Measurements from ENCODE around the gene PDSS1. TPM values are rescaled to one million over a fixed set of nuclear protein-coding genes. Genes with fewer than 3 reads are reported as not detected.

The PDSS1 gene
- polyA plus RNA-seq, 1 of the 3 experiments (the other 2 are of a cell fraction) = 14.9 TPM

GRCh38 chr10:26737730-26738129 is 40.2 kb downstream of the PDSS1 start:
- no peak overlapping the region for H3K4me3 ChIP-seq (ENCODE audit: low read depth in 2 of 2, low read length in 1 of 2)
- H4K20me1 ChIP-seq (ENCODE audit: insufficient read depth) = no peaks in the 10 kb centered on the region
- no peaks in the 10 kb centered on the region for H3K27me3 ChIP-seq (ENCODE audit: insufficient read depth)
- H3K36me3 ChIP-seq (replicated peaks in 1 of 2; ENCODE audit: control insufficient read depth in 1 of 2, insufficient read depth in 2 of 2, low read length in 1 of 2) = peaks cover 23 to 59% of the 10 kb centered on the region in 2 experiments
- H3K27ac ChIP-seq (ENCODE audit: low read depth in 2 of 2, low read length in 1 of 2) = no peak overlapping the region
- H3K9me2 ChIP-seq = no peaks in the 10 kb centered on the region
- no peak overlapping the region for H3K9ac ChIP-seq
- TF ChIP-seq FOXM1 (IDR thresholded peaks at IDR 0.05; ENCODE audit: low read depth) (no peak), CHD2 (IDR thresholded peaks at IDR 0.05; ENCODE audit: low read length, partially characterized antibody) (no peak), ELF1 (IDR thresholded peaks at IDR 0.05) (no peak), JUND (IDR thresholded peaks at IDR 0.05) (no peak), FOSL2 (IDR thresholded peaks at IDR 0.05; ENCODE audit: borderline replicate concordance, low read depth) (no peak), SMC3 (IDR thresholded peaks at IDR 0.05; ENCODE audit: low read depth, low read length) (no peak), RFX5 (IDR thresholded peaks at IDR 0.05; ENCODE audit: low read length) (no peak), SIN3A (IDR thresholded peaks at IDR 0.05; ENCODE audit: borderline replicate concordance, low read depth, low read length) (no peak), NFIC (IDR thresholded peaks at IDR 0.05; ENCODE audit: borderline replicate concordance) (no peak), EZH2phosphoT487 (IDR thresholded peaks at IDR 0.05; ENCODE audit: borderline replicate concordance, low read depth) (no peak), TAF1 (IDR thresholded peaks at IDR 0.05; ENCODE audit: borderline replicate concordance, low read depth, low read length) (no peak), TCF12 (IDR thresholded peaks at IDR 0.05) (no peak), MEF2A (IDR thresholded peaks at IDR 0.05; ENCODE audit: borderline replicate concordance, low read depth) (no peak), POLR2AphosphoS5 (IDR thresholded peaks at IDR 0.05; ENCODE audit: low read depth, low read length) (no peak)
- TF ChIP-seq, protein P1, sequence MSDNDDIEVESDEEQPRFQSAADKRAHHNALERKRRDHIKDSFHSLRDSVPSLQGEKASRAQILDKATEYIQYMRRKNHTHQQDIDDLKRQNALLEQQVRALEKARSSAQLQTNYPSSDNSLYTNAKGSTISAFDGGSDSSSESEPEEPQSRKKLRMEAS (IDR thresholded peaks at IDR 0.05; ENCODE audit: low read depth) = no peak
- TF ChIP-seq, protein P2, sequence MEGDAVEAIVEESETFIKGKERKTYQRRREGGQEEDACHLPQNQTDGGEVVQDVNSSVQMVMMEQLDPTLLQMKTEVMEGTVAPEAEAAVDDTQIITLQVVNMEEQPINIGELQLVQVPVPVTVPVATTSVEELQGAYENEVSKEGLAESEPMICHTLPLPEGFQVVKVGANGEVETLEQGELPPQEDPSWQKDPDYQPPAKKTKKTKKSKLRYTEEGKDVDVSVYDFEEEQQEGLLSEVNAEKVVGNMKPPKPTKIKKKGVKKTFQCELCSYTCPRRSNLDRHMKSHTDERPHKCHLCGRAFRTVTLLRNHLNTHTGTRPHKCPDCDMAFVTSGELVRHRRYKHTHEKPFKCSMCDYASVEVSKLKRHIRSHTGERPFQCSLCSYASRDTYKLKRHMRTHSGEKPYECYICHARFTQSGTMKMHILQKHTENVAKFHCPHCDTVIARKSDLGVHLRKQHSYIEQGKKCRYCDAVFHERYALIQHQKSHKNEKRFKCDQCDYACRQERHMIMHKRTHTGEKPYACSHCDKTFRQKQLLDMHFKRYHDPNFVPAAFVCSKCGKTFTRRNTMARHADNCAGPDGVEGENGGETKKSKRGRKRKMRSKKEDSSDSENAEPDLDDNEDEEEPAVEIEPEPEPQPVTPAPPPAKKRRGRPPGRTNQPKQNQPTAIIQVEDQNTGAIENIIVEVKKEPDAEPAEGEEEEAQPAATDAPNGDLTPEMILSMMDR (IDR thresholded peaks at IDR 0.05) = no peak
- H3K4me1 ChIP-seq (ENCODE audit: control insufficient read depth in 1 of 2, insufficient read depth in 2 of 2, low read depth in 1 of 2, low read length in 1 of 2) = no peaks in the 10 kb centered on the region
- ChIA-PET POLR2A (no interaction called here), CTCF (interaction anchor here (3.0 kb wide), 1 partner anchor 11 kb away, joined by 18 read pairs; no protein-coding TSS in a partner anchor)
- no peak for DNase-seq
- no peak overlapping the region for H2AFZ ChIP-seq (ENCODE audit: low read depth)
- no peaks in the 10 kb centered on the region for H3K79me2 ChIP-seq (ENCODE audit: insufficient read depth)
- H3K9me3 ChIP-seq = no peaks in the 10 kb centered on the region
- no peaks in the 10 kb centered on the region for H3F3A ChIP-seq (replicated peaks; ENCODE audit: insufficient read depth)
- H3K4me2 ChIP-seq = no peak overlapping the region
- WGBS (ENCODE audit: low lambda C conversion rate) = 88% methylated on average over 1 of the region's 1 CpG

GRCh38 chr10:26738301-26738911 is 40.9 kb downstream of the PDSS1 start:
- 89% methylated on average over 5 of the region's 5 CpGs for WGBS (ENCODE audit: low lambda C conversion rate)
- TF ChIP-seq JUND (IDR thresholded peaks at IDR 0.05) = no peak
- TF ChIP-seq FOSL2 (IDR thresholded peaks at IDR 0.05; ENCODE audit: borderline replicate concordance, low read depth) = no peak
- no peak for TF ChIP-seq YY1 (IDR thresholded peaks at IDR 0.05; ENCODE audit: low read depth)
- no peak for TF ChIP-seq RAD21 (IDR thresholded peaks at IDR 0.05; ENCODE audit: low read length)
- no peak for TF ChIP-seq MEF2A (IDR thresholded peaks at IDR 0.05; ENCODE audit: borderline replicate concordance, low read depth)
- no peak for TF ChIP-seq MXI1 (IDR thresholded peaks at IDR 0.05; ENCODE audit: low read depth, low read length)
- TF ChIP-seq SIN3A (IDR thresholded peaks at IDR 0.05; ENCODE audit: borderline replicate concordance, low read depth, low read length) = no peak
- no peak for TF ChIP-seq EZH2phosphoT487 (IDR thresholded peaks at IDR 0.05; ENCODE audit: borderline replicate concordance, low read depth)
- TF ChIP-seq GABPA (IDR thresholded peaks at IDR 0.05; ENCODE audit: low read depth) = no peak
- TF ChIP-seq REST (IDR thresholded peaks at IDR 0.05; ENCODE audit: low read depth, low read length) = no peak

More at GRCh38 chr10:26738301-26738911, 40.9 kb downstream of the PDSS1 start:
- no peak for DNase-seq
- peaks cover 30 to 66% of the 10 kb centered on the region in 2 experiments for H3K36me3 ChIP-seq (replicated peaks in 1 of 2; ENCODE audit: control insufficient read depth in 1 of 2, insufficient read depth in 2 of 2, low read length in 1 of 2)
- H3K27me3 ChIP-seq (ENCODE audit: insufficient read depth) = no peaks in the 10 kb centered on the region
- no peak overlapping the region for H3K27ac ChIP-seq (ENCODE audit: low read depth in 2 of 2, low read length in 1 of 2)
- no peaks in the 10 kb centered on the region for H3K79me2 ChIP-seq (ENCODE audit: insufficient read depth)
- H3K4me1 ChIP-seq (ENCODE audit: control insufficient read depth in 1 of 2, insufficient read depth in 2 of 2, low read depth in 1 of 2, low read length in 1 of 2) = no peaks in the 10 kb centered on the region
- no peaks in the 10 kb centered on the region for H3F3A ChIP-seq (replicated peaks; ENCODE audit: insufficient read depth)
- H2AFZ ChIP-seq (ENCODE audit: low read depth) = no peak overlapping the region
- no peak overlapping the region for H3K9ac ChIP-seq
- no peaks in the 10 kb centered on the region for H4K20me1 ChIP-seq (ENCODE audit: insufficient read depth)
- H3K4me3 ChIP-seq (ENCODE audit: low read depth in 2 of 2, low read length in 1 of 2) = no peak overlapping the region
- H3K4me2 ChIP-seq = no peak overlapping the region
- CTCF ChIA-PET = interaction anchor here (3.0 kb wide), 1 partner anchor 12 kb away, joined by 18 read pairs; no protein-coding TSS in a partner anchor
- POLR2A ChIA-PET = no interaction called here
- no peaks in the 10 kb centered on the region for H3K9me3 ChIP-seq
- no peaks in the 10 kb centered on the region for H3K9me2 ChIP-seq

Measured in SK-N-SH (cell line).